ENCODE measurements around the gene CYGB.

CYGB gene

GRCh38 chr17:76537578-76538280 lies at the start of gene CYGB:
Gene CYGB (minus strand): TSS chr17:76537709. CDS start chr17:76537542, 167 bp downstream.
- no peak for DNase-seq (ENCODE audit: low spot score)

DNA sequence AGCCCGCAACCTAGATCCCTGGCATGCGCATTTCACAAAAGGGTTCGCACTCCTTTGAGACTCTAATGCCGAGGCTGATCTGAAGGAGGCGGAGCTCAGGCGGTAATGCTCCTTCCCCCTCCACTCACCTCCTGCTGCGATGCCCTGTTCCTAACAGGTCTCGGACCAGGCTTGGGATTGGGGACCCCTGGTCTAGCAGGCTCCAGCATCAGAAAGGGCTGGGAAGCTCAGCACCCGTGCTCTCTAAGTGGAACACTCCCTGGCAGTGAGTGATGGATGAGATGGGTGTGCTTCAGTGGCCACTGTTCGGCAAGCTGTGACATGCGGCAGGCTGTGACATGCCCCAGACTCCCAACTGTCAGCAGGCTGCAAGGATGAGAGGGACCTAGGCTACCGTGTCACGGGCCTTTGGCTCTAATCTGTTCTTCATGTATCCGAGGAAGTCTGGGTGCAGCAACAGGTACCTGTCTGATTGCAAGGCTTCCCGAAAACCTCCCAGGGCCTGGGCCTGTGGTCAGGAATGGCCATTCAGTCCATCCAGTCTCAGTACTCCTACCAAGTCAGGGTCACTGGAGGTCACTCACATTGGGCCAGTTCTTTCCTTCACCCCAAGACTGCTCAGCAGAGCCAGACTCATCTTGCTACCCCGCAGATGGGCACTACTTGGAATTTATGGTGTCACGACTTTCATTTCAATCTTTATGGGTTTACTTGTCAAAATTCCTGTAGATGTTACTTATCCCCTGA lies 49.4 kb upstream of the CYGB start:
- no peak for DNase-seq (ENCODE audit: low spot score)

GRCh38 chr17:76585649-76586593 lies 48.4 kb upstream of the CYGB start, which contains the start of gene ST6GALNAC2:
Gene ST6GALNAC2 (minus strand): TSS chr17:76585860. CDS start chr17:76585808, 52 bp downstream.
- DNase-seq (ENCODE audit: low spot score), result peak; percentile 20

GRCh38 chr17:76585033-76585648 lies 47.6 kb upstream of the CYGB start:
- no peak for DNase-seq (ENCODE audit: low spot score)

DNA sequence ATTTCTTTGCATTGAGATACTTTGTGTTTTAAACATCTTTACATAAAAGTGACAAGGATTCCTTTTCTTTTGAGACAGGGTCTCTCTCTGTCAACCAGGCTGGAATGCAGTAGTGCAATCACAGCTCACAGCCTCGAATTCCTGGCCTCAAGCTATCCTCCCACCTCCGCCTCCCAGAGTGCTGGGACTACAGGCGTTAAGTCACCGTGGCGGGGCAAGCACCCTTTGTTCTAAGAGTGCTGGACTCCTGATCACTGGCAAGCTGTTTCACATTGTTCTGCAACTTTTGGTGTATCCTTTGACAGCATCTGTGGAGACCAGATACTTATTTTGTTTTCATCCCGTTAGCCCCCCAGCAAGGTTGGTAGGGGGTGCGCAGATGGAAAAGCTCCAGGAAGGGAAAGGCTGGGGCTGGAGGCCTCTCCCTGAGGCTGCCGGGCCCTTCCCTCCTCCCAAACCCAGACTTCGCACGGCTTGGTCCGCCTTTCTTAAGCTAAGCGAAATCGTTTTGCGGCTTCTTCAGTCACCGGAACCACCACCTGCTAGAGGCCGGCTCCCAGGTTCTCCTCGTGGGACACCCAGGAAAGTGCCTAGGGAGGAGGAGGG lies 47.0 kb upstream of the CYGB start:
- DNase-seq (ENCODE audit: low spot score), result no peak

DNA sequence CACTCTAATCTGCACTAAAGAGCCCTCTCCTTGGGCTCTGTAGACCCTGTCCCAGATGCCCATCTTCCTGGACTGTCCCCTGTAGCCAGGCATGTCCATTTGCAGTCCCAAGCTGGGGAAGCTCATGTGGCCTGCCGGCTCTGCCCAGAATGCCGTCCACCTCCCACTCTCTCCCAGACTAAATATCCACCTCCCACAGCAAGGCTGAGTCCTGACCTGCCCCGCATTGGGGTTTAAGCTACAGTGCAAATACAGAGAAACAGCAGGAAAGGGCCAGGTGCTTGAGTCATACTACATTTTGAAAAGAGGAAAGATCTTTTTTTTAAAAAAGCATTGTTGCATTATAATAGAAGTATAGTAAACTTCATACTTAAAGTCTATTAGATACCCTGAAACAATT lies 45.2 kb upstream of the CYGB start:
- DNase-seq (ENCODE audit: low spot score), result no peak

GRCh38 chr17:76581515-76581914 lies 44.0 kb upstream of the CYGB start:
- DNase-seq (ENCODE audit: low spot score), result no peak

DNA sequence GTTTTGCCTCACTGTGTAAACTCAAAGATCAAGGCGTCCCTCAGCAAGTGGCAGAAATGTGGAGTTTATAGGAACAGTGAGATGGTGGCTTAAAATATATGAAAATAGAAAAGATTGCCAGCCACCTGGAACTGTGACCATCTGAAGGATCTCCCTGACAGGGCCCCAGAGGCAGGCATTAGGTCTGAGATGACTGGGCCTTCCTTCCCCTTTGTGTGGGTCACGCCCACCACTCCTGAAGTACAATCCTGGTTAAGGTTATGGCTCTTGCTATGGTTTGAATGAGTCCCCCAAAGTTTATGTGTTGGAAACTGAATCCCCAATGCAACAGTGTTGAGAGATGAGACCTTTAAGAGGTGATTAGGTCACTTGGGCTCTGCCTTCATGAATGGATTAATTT lies 41.8 kb upstream of the CYGB start:
- no peak for DNase-seq (ENCODE audit: low spot score)

GRCh38 chr17:76578376-76578775 lies 40.9 kb upstream of the CYGB start:
- DNase-seq (ENCODE audit: low spot score), result no peak

- no peak for DNase-seq (ENCODE audit: low spot score)
Measured at GRCh38 chr17:76577876-76578275, 40.4 kb upstream of the CYGB start.

- no peak for DNase-seq (ENCODE audit: low spot score)
Measured at GRCh38 chr17:76576189-76576588, 38.7 kb upstream of the CYGB start.

- no peak for DNase-seq (ENCODE audit: low spot score)
Measured at GRCh38 chr17:76575570-76575969, 38.1 kb upstream of the CYGB start.

DNA sequence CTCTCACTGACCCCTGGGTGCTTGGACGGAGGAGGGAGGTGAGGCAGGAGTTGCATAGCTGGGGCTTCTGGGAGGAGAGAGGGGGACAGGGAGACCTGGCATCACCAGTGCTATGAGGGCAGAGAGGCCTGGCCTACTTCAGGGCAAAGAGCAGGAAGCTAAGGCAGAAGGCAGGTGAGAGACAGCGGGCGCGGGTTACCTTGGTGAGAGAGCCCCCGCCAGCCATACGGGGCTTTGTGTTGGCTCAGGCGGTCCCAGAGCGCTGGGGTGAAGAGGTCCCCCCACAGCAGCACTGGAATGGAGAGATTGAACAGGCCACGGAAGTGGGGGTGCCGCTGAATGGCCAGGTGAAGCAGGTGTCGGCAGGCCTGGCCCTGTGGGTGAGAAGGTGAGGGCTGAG lies 36.7 kb upstream of the CYGB start:
- no peak for DNase-seq (ENCODE audit: low spot score)

- DNase-seq (ENCODE audit: low spot score), result no peak
Measured at GRCh38 chr17:76573096-76573495, 35.6 kb upstream of the CYGB start.

- DNase-seq (ENCODE audit: low spot score), result no peak
Measured at GRCh38 chr17:76572201-76572910, 34.8 kb upstream of the CYGB start.

- DNase-seq (ENCODE audit: low spot score), result no peak
Measured at GRCh38 chr17:76570877-76571471, 33.5 kb upstream of the CYGB start.

DNA sequence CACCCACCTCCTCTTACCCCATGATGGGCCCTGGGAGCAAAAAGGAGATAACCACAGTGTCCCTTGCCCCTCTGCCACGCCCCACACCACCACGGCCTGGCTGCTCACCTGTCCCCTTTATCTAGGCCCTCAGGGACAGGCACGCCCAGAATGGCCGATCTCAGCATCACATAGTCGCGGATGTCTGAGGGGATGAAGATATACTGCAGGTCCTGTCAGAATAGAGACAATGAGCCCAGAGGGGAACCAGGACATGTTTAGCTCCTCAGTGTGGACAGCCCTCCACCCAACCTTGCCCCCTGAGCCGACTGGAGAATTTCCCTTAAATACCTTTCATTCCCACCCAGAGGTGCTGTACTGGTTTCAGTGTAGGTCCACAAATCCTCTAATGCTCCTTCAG lies 32.9 kb upstream of the CYGB start:
- no peak for DNase-seq (ENCODE audit: low spot score)

- DNase-seq (ENCODE audit: low spot score), result no peak
Measured at GRCh38 chr17:76569607-76570279, 32.2 kb upstream of the CYGB start.

GRCh38 chr17:76568811-76569221 lies 31.3 kb upstream of the CYGB start:
- no peak for DNase-seq (ENCODE audit: low spot score)
